PC-9 (cell line): ENCODE results near the gene PDE6B. TPM values are rescaled to one million over a fixed set of nuclear protein-coding genes. Genes with fewer than 3 reads are reported as not detected.
A peak's percentile ranks its signal among the peaks of the same experiment; 100 is the strongest.

Experiments used
- BruUV-seq: library from RNA; stranded (reverse); fragments of 400-500 nt; replicated peaks from 2 replicates; lab custom pipeline; 2021; lab: Mats Ljungman, UMichigan
- CTCF ChIA-PET: fragments of 300-600 bp; sonication (Branson Sonifier 250); formaldehyde crosslinking; loops from one replicate; lab custom pipeline; 2022; ENCODE audit warnings: antibody characterized with exemption; lab: Charles Lee
- POLR2A ChIA-PET: fragments of 300-600 bp; sonication (Branson Sonifier 250); formaldehyde crosslinking; loops from one replicate; lab custom pipeline; 2022; ENCODE audit warnings: antibody characterized with exemption; ENCODE audit not compliant: unreplicated experiment; lab: Charles Lee
- DNase-seq, 2 experiments: peaks; one replicate each; pipeline versions ENCODE4 v3.0.0 to v3.0.0-alpha.2; 2015 to 2022; ENCODE audit warnings: mixed read lengths in 1 of 2
- H2AFZ ChIP-seq: fragments of 200-600 bp; sonication (generic); 2 replicates; pipeline ENCODE4 v1.8.1; 2017; ENCODE audit warnings: antibody characterized with exemption
- H3F3A ChIP-seq: fragments of 200-600 bp; sonication (generic); 2 replicates; pipeline ENCODE4 v1.8.1; 2017; ENCODE audit warnings: antibody characterized with exemption, mild to moderate bottlenecking, low read depth; ENCODE audit not compliant: insufficient read depth
- H3K27ac ChIP-seq: fragments of 200-600 bp; sonication (generic); 2 replicates; pipeline ENCODE4 v1.6.1; 2016; ENCODE audit warnings: mixed run types
- H3K27me3 ChIP-seq: fragments of 200-600 bp; sonication (generic); 2 replicates; pipeline ENCODE4 v1.6.1; 2016; ENCODE audit warnings: low read depth, mixed run types; ENCODE audit not compliant: insufficient read depth
- H3K36me3 ChIP-seq: fragments of 200-600 bp; sonication (generic); 2 replicates; pipeline ENCODE4 v1.6.1; 2016; ENCODE audit warnings: low read depth, mixed run types
- H3K4me1 ChIP-seq: fragments of 200-600 bp; sonication (generic); replicated peaks from 2 replicates; pipeline ENCODE4 v1.6.1; 2016; ENCODE audit warnings: mixed run types; ENCODE audit not compliant: insufficient read depth
- H3K4me2 ChIP-seq: fragments of 200-600 bp; sonication (generic); 2 replicates; pipeline ENCODE4 v1.6.1; 2017; ENCODE audit warnings: mixed run types
- H3K4me3 ChIP-seq: fragments of 200-600 bp; sonication (generic); 2 replicates; pipeline ENCODE4 v1.6.1; 2016; ENCODE audit warnings: mixed run types
- H3K79me2 ChIP-seq: fragments of 200-600 bp; sonication (generic); 2 replicates; pipeline ENCODE4 v1.6.1; 2017; ENCODE audit warnings: low read depth, mixed run types
- H3K9me2 ChIP-seq: fragments of 200-600 bp; sonication (generic); 2 replicates; pipeline ENCODE4 v1.8.1; 2017; ENCODE audit warnings: mild to moderate bottlenecking; ENCODE audit not compliant: insufficient read depth
- H3K9me3 ChIP-seq: fragments of 200-600 bp; sonication (generic); 2 replicates; pipeline ENCODE4 v1.8.1; 2016; ENCODE audit warnings: low read depth; ENCODE audit not compliant: insufficient read depth
- H4K20me1 ChIP-seq: fragments of 200-600 bp; sonication (generic); 2 replicates; pipeline ENCODE4 v1.8.1; 2017; ENCODE audit not compliant: insufficient read depth
- CTCF ChIP-seq: fragments of 200-600 bp; sonication (generic); conservative IDR thresholded peaks from 2 replicates; pipeline ENCODE4 v1.6.1; 2017; ENCODE audit warnings: mixed run types, antibody characterized with exemption, mild to moderate bottlenecking, moderate library complexity
- EZH2 ChIP-seq: fragments of 200-600 bp; sonication (generic); IDR thresholded peaks from 2 replicates; pipeline ENCODE4 v1.8.0; 2017; ENCODE audit warnings: antibody characterized with exemption, low read depth
- intact Hi-C: fragments of 100-400 bp; cut with micrococcal nuclease; formaldehyde crosslinking; loops from one replicate; pipeline ENCODE4 v1.10.0; 2022; ENCODE audit not compliant: unreplicated experiment
- total RNA-seq: library from RNA; stranded (reverse); gene quantifications from 2 replicates; pipeline ENCODE4 v1.2.3, GENCODE V29; 2021

Gene PDE6B
- total RNA-seq, 1 experiment from 2014 or later = 5.9 TPM

DNA sequence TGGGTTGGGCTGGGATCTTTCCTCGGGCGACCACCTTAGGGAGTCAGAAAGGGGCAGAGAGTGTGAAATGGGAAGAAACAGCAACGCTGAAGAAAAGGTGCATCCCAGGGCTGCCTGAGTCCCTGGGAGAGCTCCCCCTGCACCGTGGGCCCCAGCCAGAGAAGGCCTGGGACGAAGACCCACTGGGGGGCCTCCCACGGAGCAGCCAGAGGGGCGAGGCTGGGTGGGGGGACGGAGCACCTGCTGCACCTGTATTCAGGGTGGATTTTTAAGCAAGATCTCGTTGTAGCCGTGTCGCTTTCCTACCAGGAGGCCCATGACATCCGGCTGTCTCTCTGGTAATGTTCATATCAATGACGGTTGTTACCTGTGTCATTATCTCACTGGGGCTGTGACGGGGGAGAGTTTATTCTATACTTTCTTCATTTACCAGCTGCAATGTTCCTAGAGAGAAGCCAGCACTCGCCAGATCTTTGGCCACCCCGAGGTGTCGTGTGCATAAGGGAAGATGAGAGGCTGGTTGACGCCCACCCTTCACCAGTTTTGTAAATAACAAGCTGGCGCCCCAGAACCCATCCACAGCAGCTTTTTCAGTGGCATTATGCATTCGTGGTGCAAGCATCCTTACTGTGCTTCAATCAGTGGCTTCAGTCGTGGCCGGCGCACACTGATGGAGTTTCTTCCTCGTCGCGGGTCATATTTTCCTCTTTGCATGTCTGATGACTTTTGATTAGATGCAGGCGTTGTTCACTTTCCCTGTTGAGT lies 74.6 kb downstream of the PDE6B start:
- H3K4me3 ChIP-seq = no peak overlapping the region
- H3K9me2 ChIP-seq = no peaks in the 10 kb centered on the region
- no peaks in the 10 kb centered on the region for H3K79me2 ChIP-seq
- H3K9me3 ChIP-seq = no peaks in the 10 kb centered on the region
- no peak overlapping the region for H2AFZ ChIP-seq
- BruUV-seq = no TSS peak
- DNase-seq = no peak
- H3K27ac ChIP-seq = 0 out of 2 replicates have a peak overlapping the region, but pooled peaks have one; percentile 27
- peak overlapping the region; percentile 45 for H3K4me2 ChIP-seq
- H3F3A ChIP-seq = no peaks in the 10 kb centered on the region; the same call in 1 of the 2 replicates
- H3K27me3 ChIP-seq = no peaks in the 10 kb centered on the region
- H4K20me1 ChIP-seq = no peaks in the 10 kb centered on the region
- POLR2A ChIA-PET = no interaction called here
- H3K4me1 ChIP-seq = no peaks in the 10 kb centered on the region
- intact Hi-C loops = no loop called here
- H3K36me3 ChIP-seq = no peaks in the 10 kb centered on the region
- CTCF ChIA-PET = no interaction called here
- TF ChIP-seq CTCF (no peak), EZH2 (no peak)

DNA sequence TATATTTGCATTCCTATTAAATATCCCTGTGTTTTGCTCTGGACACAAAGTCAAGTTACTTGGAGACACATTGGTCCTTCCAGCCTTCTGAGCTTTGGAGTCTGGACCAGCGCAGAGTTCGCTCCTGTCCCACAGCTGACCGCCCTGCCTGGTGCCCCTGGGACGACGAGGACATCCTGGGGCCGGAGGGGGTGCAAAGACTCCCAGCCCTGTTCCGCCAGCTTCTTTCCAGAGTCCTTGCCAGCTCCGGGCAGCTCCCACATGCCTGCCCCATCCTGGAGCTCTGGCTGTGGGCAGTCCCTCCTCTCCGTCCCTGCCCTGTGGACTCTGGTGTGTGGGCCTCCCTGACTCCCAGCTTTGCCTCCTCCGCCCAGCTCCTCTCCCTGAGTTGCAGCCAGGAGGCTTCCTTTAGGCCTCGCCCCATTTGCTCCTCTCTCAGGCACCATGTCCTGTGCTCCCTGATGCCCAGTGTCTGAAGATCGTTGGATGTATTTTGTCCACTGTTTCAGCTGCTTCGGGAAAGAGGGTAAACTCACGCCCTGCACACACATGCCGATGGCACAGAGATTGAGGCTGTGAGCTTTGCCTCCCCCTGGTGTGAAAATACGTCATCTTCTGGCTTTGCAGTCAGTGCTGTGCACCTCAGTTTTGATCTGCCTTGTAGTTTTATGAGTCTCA lies 75.4 kb downstream of the PDE6B start:
- Histone ChIP-seq H3K79me2 (peaks cover under 1% of the 10 kb centered on the region; the same call in 1 of the 2 replicates), H3K9me3 (no peaks in the 10 kb centered on the region), H3K9me2 (no peaks in the 10 kb centered on the region), H4K20me1 (no peaks in the 10 kb centered on the region), H3K4me2 (no peak overlapping the region), H3F3A (no peaks in the 10 kb centered on the region; the same call in 1 of the 2 replicates), H3K4me3 (no peak overlapping the region), H3K27me3 (no peaks in the 10 kb centered on the region), H3K27ac (no peak overlapping the region), H3K4me1 (no peaks in the 10 kb centered on the region), H2AFZ (no peak overlapping the region), H3K36me3 (no peaks in the 10 kb centered on the region)
- intact Hi-C loops = no loop called here
- DNase-seq = no peak
- CTCF ChIA-PET = interaction anchor here (0.6 kb wide), 1 partner anchor 58 kb away, joined by 5 read pairs; no protein-coding TSS in a partner anchor
- BruUV-seq = no TSS peak
- TF ChIP-seq CTCF (no peak), EZH2 (no peak)
- POLR2A ChIA-PET = no interaction called here

GRCh38 chr4:702618-703048 lies 77.3 kb downstream of the PDE6B start:
- H3K4me2 ChIP-seq = no peak overlapping the region
- H3K4me3 ChIP-seq = no peak overlapping the region
- ChIA-PET POLR2A (interaction anchor here (0.7 kb wide), 1 partner anchor 15 kb away, joined by 4 read pairs; no protein-coding TSS in a partner anchor), CTCF (no interaction called here)
- DNase-seq = no peak
- intact Hi-C loops = no loop called here
- 0 out of 2 replicates have a peak, but pooled peaks cover 5% of the 10 kb centered on the region for H3K4me1 ChIP-seq
- TF ChIP-seq CTCF (no peak), EZH2 (no peak)
- no peaks in the 10 kb centered on the region; the same call in 1 of the 2 replicates for H3F3A ChIP-seq
- no peaks in the 10 kb centered on the region for H3K9me2 ChIP-seq
- H3K9me3 ChIP-seq = no peaks in the 10 kb centered on the region
- H4K20me1 ChIP-seq = no peaks in the 10 kb centered on the region
- peaks cover 19% of the 10 kb centered on the region for H3K79me2 ChIP-seq
- H3K27me3 ChIP-seq = no peaks in the 10 kb centered on the region
- no peak overlapping the region for H3K27ac ChIP-seq
- no TSS peak for BruUV-seq
- H3K36me3 ChIP-seq = no peaks in the 10 kb centered on the region
- no peak overlapping the region for H2AFZ ChIP-seq
